ENCODE results near the gene HTRA2.
"Not testable (repeated sequence)": the region's sequence is repeated elsewhere in the genome, so short reads cannot be mapped to it uniquely, and the experiment has no call there.

HTRA2 gene

GRCh38 chr2:74546004-74546403 is 16.3 kb downstream of the HTRA2 start:
- DNase-seq: no peak

GRCh38 chr2:74548285-74548899 is 18.7 kb downstream of the HTRA2 start:
- no peak for DNase-seq

GRCh38 chr2:74548900-74549826 is 19.4 kb downstream of the HTRA2 start:
- DNase-seq: no peak

- no peak for DNase-seq
Observed at GRCh38 chr2:74550231-74550630, 20.5 kb downstream of the HTRA2 start.

- DNase-seq: no peak
Observed at GRCh38 chr2:74551530-74551929, 21.8 kb downstream of the HTRA2 start.

- no peak for DNase-seq
Observed at GRCh38 chr2:74551942-74552913, 22.5 kb downstream of the HTRA2 start.

GRCh38 chr2:74552914-74553811 is 23.4 kb downstream of the HTRA2 start:
- no peak for DNase-seq

GRCh38 chr2:74553892-74554819 is 24.4 kb downstream of the HTRA2 start, which contains the start of the genes DOK1 and LOXL3:
DOK1 (plus strand) TSS chr2:74554720; CDS start chr2:74554755, 35 bp downstream.
LOXL3 (minus strand) TSS chr2:74553942; CDS start chr2:74552634, 1,308 bp downstream.
- peak; percentile 71 for DNase-seq

- DNase-seq: peak; percentile 24
Observed at GRCh38 chr2:74554820-74555531, 25.2 kb downstream of the HTRA2 start.

GRCh38 chr2:74555610-74556103 is 25.9 kb downstream of the HTRA2 start:
- DNase-seq: no peak

GRCh38 chr2:74556159-74556558 is 26.4 kb downstream of the HTRA2 start:
- DNase-seq: no peak

GRCh38 chr2:74556831-74557370 is 27.2 kb downstream of the HTRA2 start:
- no peak for DNase-seq

GRCh38 chr2:74558284-74559230 is 28.8 kb downstream of the HTRA2 start:
- DNase-seq: no peak

- DNase-seq: no peak
Observed at GRCh38 chr2:74559912-74560311, 30.2 kb downstream of the HTRA2 start.

- DNase-seq: no peak
Observed at GRCh38 chr2:74560591-74560990, 30.9 kb downstream of the HTRA2 start.

- not testable (repeated sequence) for DNase-seq
Observed at GRCh38 chr2:74561022-74561421, 31.3 kb downstream of the HTRA2 start.

- DNase-seq: no peak
Observed at GRCh38 chr2:74562126-74562775, 32.5 kb downstream of the HTRA2 start.

GRCh38 chr2:74564222-74564621 is 34.5 kb downstream of the HTRA2 start:
- no peak for DNase-seq

Measured in effector CD8-positive, alpha-beta T cell (primary cell).